GM18526 (cell line): Measurements from ENCODE around the gene TMUB2.
A peak's percentile ranks its signal among the peaks of the same experiment; 100 is the strongest.

Experiments used
- POLR2A ChIP-seq: IDR thresholded peaks from 3 replicates; pipeline ENCODE4 v1.6.1; 2011; ENCODE audit not compliant: insufficient read length; ENCODE audit errors: extremely low read depth

The TMUB2 gene

DNA sequence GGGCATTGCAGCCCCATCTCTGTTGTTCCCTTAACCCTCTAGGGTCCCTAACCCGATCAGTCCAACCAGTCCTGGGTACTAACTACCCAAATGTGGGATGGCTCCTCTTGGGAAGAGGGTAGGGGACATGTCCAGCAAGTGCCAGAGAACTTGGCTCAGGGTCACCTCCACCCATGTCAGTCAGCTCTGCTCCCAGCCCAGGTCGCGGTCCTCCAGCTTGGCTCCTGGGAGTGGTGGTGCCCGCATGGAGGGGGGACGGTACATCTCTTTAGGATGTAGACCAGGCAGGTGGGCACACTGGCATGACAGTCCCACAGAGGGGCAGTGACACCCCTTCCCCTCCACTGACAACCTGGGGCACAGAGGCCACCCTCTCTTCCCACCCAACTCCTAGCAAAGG, 6.0 kb downstream of the TMUB2 start:
- TF ChIP-seq POLR2A, result no peak

DNA sequence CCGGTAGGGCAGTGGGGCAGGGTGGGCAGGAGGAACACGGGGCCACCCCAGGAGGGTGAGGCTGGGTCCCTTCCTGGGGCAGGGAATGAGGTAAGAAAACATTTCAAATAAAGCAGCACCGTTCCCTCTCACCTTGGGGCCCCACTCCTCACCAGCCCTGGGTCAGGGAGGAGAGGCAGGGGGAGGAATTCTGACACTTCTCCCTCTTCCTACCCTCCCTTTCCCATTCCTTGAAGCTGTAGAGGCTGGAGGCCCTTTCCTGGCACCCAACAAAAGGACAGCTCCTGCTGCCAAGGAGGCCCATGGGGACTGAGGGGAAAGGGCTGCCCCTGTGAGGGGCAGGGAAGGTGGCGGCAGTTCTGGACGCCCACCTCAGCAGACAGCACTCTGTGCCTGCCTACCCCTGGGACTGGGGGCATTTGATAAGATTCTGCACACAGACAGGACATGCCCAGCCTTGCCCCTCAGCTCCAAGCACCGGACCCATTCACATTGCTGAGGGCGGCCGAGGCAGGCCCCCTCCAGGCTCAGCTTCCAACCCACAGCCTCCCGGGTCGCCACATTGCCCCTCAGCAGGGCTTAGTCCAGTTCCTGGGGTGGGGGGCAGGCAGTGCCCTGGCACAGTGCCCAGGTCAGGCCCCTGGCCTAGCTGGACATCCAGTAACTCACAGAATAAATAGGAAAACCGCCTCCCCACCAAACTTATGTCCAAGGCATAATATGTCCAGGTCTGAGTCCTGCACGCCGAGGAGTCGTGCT, 6.7 kb downstream of the TMUB2 start:
- TF ChIP-seq POLR2A, result no peak

DNA sequence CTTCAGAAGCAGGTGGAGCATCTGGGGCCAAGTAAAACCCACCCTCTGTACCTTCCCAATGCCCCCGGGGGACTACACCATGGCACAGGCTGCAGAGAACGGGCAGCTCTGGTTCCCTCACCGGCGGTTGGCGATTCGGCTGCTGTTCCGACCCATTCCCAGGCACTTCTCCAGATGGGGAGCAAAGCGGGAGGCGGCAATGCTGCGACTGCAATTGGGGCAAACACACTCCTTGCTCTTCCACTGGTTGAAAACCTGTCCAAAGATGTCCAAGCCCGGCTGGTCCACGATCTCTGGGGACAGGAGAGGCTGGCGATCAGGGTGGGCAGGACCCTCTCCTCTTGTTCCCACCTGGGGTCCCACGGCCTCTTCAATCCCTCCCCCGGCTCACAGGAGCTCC, 10.3 kb downstream of the TMUB2 start:
- TF ChIP-seq POLR2A, result no peak

DNA sequence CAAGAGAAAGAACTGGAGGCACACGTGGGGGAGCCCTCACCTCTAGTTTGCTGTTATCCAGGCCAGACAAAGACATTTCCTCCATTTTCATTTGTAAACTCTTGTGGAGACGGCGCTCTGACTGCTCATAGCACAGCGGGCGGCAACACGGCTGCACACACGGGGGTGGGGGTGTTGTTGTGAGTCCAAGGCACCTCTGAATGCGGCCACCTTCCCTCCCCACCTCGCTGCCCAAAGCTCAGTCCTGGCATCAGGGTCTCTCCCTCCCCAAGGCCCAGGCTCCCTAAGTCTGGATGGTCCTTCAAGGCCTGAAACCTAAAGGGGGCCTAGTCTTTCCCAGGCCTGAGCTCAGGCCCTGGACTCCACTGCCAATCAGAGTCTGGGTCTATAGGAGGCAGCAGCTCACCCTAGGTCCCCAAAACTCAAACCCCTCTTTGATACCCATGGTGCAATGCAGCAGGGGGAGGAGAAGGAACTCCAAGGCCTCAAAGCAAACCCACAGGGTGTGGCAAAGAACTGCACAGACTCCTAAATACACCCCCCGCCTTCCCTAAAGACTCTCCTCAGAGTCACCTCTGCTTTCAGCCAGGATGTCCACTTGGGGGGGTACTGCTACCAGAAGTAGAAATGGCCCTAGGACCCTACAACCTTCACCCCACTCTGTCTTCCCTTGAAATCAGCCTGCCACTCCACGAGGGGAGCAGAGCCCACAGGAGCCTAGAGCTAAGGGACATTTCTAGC, 11.4 kb downstream of the TMUB2 start:
- peak; percentile 45 for TF ChIP-seq POLR2A

GRCh38 chr17:44198721-44199552, 12.2 kb downstream of the TMUB2 start:
- peak; percentile 46 for TF ChIP-seq POLR2A

GRCh38 chr17:44199553-44200477, 13.0 kb downstream of the TMUB2 start, which contains the start of gene ATXN7L3:
ATXN7L3 (minus strand) TSS chr17:44199884; CDS start chr17:44198070, 1,814 bp downstream.
- peak; percentile 41 for TF ChIP-seq POLR2A

- TF ChIP-seq POLR2A, result peak; percentile 50
Observed at GRCh38 chr17:44200478-44201155, 13.8 kb downstream of the TMUB2 start.

DNA sequence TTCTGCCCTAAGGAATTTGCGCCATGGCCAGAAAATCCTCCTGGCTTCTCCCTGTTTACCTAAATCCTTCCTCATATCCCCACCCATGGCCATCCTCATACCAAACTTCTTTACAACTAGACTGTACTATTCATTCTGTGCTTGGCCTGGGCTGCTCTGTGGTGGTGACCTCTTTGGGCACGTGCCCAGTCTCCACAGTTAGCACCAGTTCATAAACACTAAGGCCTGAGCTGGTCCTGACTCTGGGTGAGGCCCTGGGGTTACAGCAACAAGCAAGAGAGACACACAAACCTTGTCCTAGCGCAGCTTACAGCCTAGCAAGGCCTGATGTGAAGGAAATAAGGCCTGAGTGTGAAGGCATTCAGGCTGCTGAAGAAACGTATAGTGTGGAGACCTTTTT, 16.0 kb downstream of the TMUB2 start:
- no peak for TF ChIP-seq POLR2A

DNA sequence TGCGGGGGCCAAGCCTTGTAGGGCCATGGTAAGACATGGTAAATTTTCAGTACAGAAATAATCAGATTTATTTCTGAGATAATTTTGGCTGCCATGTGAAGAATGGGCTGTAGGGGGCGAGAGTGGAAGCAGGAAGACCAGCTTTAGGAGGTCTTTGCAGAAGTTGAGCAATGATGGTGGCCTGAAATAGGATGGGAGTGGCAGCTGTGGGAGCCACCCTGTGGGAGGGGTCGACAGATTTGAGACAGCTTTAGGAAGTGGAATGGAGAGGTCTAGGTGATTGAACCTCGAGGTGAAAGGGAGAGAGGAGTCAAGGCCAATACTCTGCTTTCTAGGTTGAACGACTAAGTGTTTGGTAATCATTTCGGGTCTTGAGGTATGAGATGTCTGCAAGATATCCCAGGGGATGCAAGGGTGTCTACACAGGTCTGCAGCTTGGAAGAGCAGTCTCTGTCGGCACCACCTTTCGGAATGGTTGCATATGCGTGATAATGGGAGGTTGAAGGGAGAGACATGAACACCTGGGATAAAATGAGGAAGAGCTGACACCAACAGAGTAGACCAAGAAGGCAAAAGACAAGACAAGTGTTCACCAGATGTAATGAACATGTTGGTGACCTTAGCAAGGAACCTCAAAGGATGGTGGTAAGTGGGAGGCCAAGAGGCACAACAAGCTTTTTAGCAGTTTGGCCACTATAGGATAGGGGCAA, 17.1 kb downstream of the TMUB2 start:
- TF ChIP-seq POLR2A, result no peak

- no peak for TF ChIP-seq POLR2A
Observed at GRCh38 chr17:44204441-44204882, 17.7 kb downstream of the TMUB2 start.

GRCh38 chr17:44205962-44206824, 19.4 kb downstream of the TMUB2 start:
- TF ChIP-seq POLR2A, result no peak

- no peak for TF ChIP-seq POLR2A
Observed at GRCh38 chr17:44206825-44207155, 20.0 kb downstream of the TMUB2 start.
